ENCODE data around the gene TREML1. TPM values are rescaled to one million over a fixed set of nuclear protein-coding genes. Genes with fewer than 3 reads are reported as not detected.

Gene TREML1
- total and polyA plus RNA-seq, 9 of the 15 experiments (the other 6 are each of a cell fraction or from before 2014, with no cell fraction given): not detected

DNA sequence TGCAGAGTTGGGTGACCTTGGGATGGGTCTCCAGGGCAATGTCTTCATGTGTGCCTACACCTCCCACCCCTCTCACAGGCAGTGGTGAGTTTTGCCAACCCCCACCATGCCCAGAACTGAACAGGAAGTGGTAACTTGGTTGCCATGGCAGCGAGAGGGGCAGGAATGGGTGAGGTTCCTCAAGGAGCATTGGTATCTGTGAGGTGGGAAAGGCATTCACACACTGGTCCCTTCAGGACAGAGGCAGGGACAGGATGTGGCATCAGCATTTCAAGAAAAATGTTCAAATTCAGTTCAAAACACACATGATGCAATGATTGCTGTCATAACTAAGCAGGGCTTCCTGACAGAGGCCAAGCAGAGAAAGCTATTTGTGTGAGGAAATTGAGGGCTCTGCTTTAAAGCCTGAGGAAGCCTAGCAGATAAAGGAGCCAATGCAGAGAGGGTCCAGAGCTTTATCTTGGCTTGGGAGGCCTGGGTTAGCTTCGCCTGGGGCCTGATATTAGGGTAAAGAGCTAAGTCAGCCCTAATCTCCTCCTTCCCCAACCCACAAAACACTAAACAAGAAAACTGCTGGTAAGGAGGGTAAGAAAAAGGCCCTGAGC lies 46.3 kb upstream of the TREML1 start (continued):
- TF ChIP-seq ZNF184 (CRISPR knock-in tag; IDR thresholded peaks at IDR 0.05) (no peak), ZNF785 (CRISPR knock-in tag; IDR thresholded peaks at IDR 0.05) (no peak), U2AF1 (optimal IDR thresholded peaks at IDR 0.05; ENCODE audit: low read depth, low read length) (no peak), ARNT (IDR thresholded peaks at IDR 0.05) (0 out of 4 replicates have a peak, but pooled peaks of 1 of the 2 experiments have one; percentile 57), ASH1L (IDR thresholded peaks at IDR 0.05; ENCODE audit: borderline replicate concordance, low read depth, partially characterized antibody) (no peak), SNRNP70 (optimal IDR thresholded peaks at IDR 0.05; ENCODE audit: low read depth, low read length) (no peak), ZFPM2 (CRISPR knock-in tag; IDR thresholded peaks at IDR 0.05) (no peak), NCOR1 (IDR thresholded peaks at IDR 0.05) (peak; percentile 61; the same call in 1 of the 2 replicates), HLTF (IDR thresholded peaks at IDR 0.05) (no peak), SOX6 (IDR thresholded peaks at IDR 0.05) (no peak), PHTF2 (CRISPR knock-in tag; IDR thresholded peaks at IDR 0.05) (no peak), ELF2 (CRISPR knock-in tag; IDR thresholded peaks at IDR 0.05) (no peak), IRF2 (CRISPR knock-in tag; IDR thresholded peaks at IDR 0.05) (no peak), ZNF518B (CRISPR knock-in tag; IDR thresholded peaks at IDR 0.05) (no peak), KLF16 (IDR thresholded peaks at IDR 0.05) (0 out of 2 replicates have a peak, but pooled peaks have one; percentile 15), AFF4 (CRISPR knock-in tag; IDR thresholded peaks at IDR 0.05) (no peak), GTF2A2 (tag; IDR thresholded peaks at IDR 0.05) (no peak)
- TF ChIP-seq, protein P1, sequence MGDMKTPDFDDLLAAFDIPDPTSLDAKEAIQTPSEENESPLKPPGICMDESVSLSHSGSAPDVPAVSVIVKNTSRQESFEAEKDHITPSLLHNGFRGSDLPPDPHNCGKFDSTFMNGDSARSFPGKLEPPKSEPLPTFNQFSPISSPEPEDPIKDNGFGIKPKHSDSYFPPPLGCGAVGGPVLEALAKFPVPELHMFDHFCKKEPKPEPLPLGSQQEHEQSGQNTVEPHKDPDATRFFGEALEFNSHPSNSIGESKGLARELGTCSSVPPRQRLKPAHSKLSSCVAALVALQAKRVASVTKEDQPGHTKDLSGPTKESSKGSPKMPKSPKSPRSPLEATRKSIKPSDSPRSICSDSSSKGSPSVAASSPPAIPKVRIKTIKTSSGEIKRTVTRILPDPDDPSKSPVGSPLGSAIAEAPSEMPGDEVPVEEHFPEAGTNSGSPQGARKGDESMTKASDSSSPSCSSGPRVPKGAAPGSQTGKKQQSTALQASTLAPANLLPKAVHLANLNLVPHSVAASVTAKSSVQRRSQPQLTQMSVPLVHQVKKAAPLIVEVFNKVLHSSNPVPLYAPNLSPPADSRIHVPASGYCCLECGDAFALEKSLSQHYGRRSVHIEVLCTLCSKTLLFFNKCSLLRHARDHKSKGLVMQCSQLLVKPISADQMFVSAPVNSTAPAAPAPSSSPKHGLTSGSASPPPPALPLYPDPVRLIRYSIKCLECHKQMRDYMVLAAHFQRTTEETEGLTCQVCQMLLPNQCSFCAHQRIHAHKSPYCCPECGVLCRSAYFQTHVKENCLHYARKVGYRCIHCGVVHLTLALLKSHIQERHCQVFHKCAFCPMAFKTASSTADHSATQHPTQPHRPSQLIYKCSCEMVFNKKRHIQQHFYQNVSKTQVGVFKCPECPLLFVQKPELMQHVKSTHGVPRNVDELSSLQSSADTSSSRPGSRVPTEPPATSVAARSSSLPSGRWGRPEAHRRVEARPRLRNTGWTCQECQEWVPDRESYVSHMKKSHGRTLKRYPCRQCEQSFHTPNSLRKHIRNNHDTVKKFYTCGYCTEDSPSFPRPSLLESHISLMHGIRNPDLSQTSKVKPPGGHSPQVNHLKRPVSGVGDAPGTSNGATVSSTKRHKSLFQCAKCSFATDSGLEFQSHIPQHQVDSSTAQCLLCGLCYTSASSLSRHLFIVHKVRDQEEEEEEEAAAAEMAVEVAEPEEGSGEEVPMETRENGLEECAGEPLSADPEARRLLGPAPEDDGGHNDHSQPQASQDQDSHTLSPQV (IDR thresholded peaks at IDR 0.05): peak; percentile 24; the same call in 1 of the 2 replicates

Measured in K562 (cell line).